Epithelial cell of esophagus (primary cell): ENCODE measurements around the gene MED6.

ENCODE experiments used
- DNase-seq: peaks from one replicate; pipeline ENCODE4 v3.0.0; 2010; ENCODE audit warnings: low read depth
- H3K4me3 ChIP-seq: 2 replicates; pipeline ENCODE4 v1.5.1; 2011; ENCODE audit warnings: mild to moderate bottlenecking, low read length, control low read depth
- CTCF ChIP-seq: IDR thresholded peaks from 2 replicates; pipeline ENCODE4 v1.5.1; 2011; ENCODE audit warnings: low read depth, mild to moderate bottlenecking, low read length, control low read depth, inconsistent platforms; ENCODE audit not compliant: insufficient read depth; ENCODE audit errors: missing control alignments

The MED6 gene

GRCh38 chr14:70573050-70573449 lies 27.4 kb downstream of the MED6 start:
- no peak for TF ChIP-seq CTCF
- no peak for DNase-seq

GRCh38 chr14:70571139-70571538 lies 29.3 kb downstream of the MED6 start:
- H3K4me3 ChIP-seq: no peak overlapping the region
- no peak for TF ChIP-seq CTCF
- no peak for DNase-seq

More at GRCh38 chr14:70573050-70573449, 27.4 kb downstream of the MED6 start:
- H3K4me3 ChIP-seq: no peak overlapping the region

- TF ChIP-seq CTCF: peak; percentile 84
- H3K4me3 ChIP-seq: no peak overlapping the region
- peak; percentile 69 for DNase-seq
Observed at GRCh38 chr14:70567791-70568190, 32.7 kb downstream of the MED6 start.

- peak; percentile 49 for DNase-seq
- no peak for TF ChIP-seq CTCF
- H3K4me3 ChIP-seq: no peak overlapping the region
Observed at GRCh38 chr14:70563869-70564268, 36.6 kb downstream of the MED6 start.

GRCh38 chr14:70563417-70563816 lies 37.0 kb downstream of the MED6 start:
- peak; percentile 19 for DNase-seq
- no peak overlapping the region for H3K4me3 ChIP-seq
- TF ChIP-seq CTCF: no peak

GRCh38 chr14:70558356-70558755 lies 42.1 kb downstream of the MED6 start:
- no peak for DNase-seq
- no peak for TF ChIP-seq CTCF
- no peak overlapping the region for H3K4me3 ChIP-seq

- peak; percentile 38 for DNase-seq
- TF ChIP-seq CTCF: no peak
- H3K4me3 ChIP-seq: peak overlapping the region; percentile 13
Observed at GRCh38 chr14:70555890-70556289, 44.6 kb downstream of the MED6 start.
